Epithelial cell of esophagus (primary cell): Measurements from ENCODE around the gene CTSL.

Source experiments
- DNase-seq: peaks from one replicate; pipeline ENCODE4 v3.0.0; 2010; ENCODE audit warnings: low read depth
- H3K4me3 ChIP-seq: 2 replicates; pipeline ENCODE4 v1.5.1; 2011; ENCODE audit warnings: mild to moderate bottlenecking, low read length, control low read depth
- CTCF ChIP-seq: IDR thresholded peaks from 2 replicates; pipeline ENCODE4 v1.5.1; 2011; ENCODE audit warnings: low read depth, mild to moderate bottlenecking, low read length, control low read depth, inconsistent platforms; ENCODE audit not compliant: insufficient read depth; ENCODE audit errors: missing control alignments

The CTSL gene

DNA sequence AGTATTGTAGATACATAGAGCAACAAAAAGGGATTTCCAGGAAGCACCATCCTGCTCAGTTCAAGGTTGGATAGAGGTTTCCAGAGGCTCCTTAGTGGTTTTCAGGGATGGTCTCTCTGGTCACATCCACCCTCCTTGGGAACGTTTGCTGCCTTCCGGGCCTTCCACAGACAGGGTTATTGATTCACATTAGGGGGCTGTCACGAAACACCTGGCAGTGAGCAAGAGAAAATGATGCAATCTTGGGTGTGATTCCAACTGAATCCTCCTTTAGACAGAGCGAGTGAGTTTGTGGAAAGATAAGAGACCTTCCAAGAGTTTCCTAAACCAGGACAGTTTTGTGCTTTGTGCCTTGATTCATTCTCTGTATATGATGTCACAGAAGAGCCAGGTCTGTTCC is 43.8 kb upstream of the CTSL start:
- DNase-seq, result no peak
- H3K4me3 ChIP-seq, result no peak overlapping the region
- no peak for TF ChIP-seq CTCF

DNA sequence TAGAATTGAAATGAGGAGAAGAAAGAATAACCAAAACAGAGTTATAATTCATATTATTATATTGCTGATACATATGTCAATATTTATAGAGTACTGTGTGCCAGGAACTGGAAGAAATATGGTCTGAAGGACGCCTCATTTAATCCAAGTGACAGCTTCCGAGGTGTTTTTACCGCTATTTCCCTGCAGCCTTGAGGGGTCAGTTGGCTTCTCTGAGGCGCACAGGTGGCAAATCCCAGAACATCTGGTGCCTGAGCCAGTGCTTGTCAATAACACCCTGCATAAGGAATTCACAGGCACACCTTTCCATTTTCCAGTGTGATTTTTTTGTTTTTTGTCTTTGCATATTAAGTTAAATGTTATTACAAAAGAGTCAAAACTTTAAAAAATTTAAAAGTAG is 43.3 kb upstream of the CTSL start:
- no peak for TF ChIP-seq CTCF

GRCh38 chr9:87683751-87684626 is 41.9 kb upstream of the CTSL start:
- H3K4me3 ChIP-seq, result no peak overlapping the region
- DNase-seq, result no peak
- no peak for TF ChIP-seq CTCF

More for the DNA sequence above, 43.3 kb upstream of the CTSL start:
- DNase-seq, result no peak
- no peak overlapping the region for H3K4me3 ChIP-seq

GRCh38 chr9:87684627-87685219 is 41.2 kb upstream of the CTSL start:
- peak; percentile 66 for DNase-seq
- TF ChIP-seq CTCF, result peak; percentile 81
- H3K4me3 ChIP-seq, result no peak overlapping the region

DNA sequence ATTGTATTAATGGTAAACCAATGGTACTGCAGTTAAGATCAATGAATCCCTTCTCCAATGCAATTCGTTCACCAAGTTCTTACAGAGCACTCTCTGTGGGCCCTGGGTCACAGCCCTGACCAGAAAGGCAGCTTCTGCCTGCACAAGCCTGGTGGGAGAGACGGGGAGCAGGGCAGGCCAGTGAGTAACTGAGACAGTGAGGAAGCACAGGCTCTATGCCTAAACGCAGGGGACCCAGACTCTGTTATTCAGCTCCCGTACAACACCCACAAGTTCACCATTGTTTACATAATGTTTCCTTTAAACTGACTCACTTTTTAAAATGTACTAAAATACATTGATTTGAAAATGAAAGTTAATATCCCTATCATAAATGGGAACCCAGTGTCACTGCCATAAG is 40.5 kb upstream of the CTSL start:
- no peak for TF ChIP-seq CTCF
- no peak overlapping the region for H3K4me3 ChIP-seq
- DNase-seq, result no peak

- no peak overlapping the region for H3K4me3 ChIP-seq
- TF ChIP-seq CTCF, result no peak
- DNase-seq, result peak; percentile 24
These were observed 39.9 kb upstream of the CTSL start for GRCh38 chr9:87685871-87686519.
